Astrocyte (in vitro differentiated cells and primary cell): Measurements from ENCODE around the gene COL9A3. TPM values are rescaled to one million over a fixed set of nuclear protein-coding genes. Genes with fewer than 3 reads are reported as not detected.

ENCODE experiments used
- DNase-seq: peaks from one replicate; pipeline ENCODE4 v3.0.0-alpha.2; 2010; ENCODE audit warnings: low read depth
- FAIRE-seq: peaks from 2 replicates; lab custom pipeline; 2011; peaks lifted over from hg19 to GRCh38; lab: Jason Lieb, UNC
- H2AFZ ChIP-seq: 2 replicates; pipeline ENCODE4 v1.6.0; 2012; ENCODE audit warnings: low read depth, low read length, inconsistent platforms
- H3K27ac ChIP-seq: 2 replicates; pipeline ENCODE4 v1.5.1; 2011; ENCODE audit warnings: low read depth, low read length, inconsistent platforms
- H3K27me3 ChIP-seq: 2 replicates; pipeline ENCODE4 v1.6.0; 2011; ENCODE audit warnings: low read length, inconsistent platforms; ENCODE audit not compliant: insufficient read depth
- H3K36me3 ChIP-seq: 2 replicates; pipeline ENCODE4 v1.5.1; 2011; ENCODE audit warnings: low read length, inconsistent platforms; ENCODE audit not compliant: insufficient read depth
- H3K4me1 ChIP-seq: 2 replicates; pipeline ENCODE4 v1.5.1; 2011; ENCODE audit warnings: low read length, inconsistent platforms; ENCODE audit not compliant: insufficient read depth
- H3K4me2 ChIP-seq: 2 replicates; pipeline ENCODE4 v1.6.0; 2012; ENCODE audit warnings: low read length, inconsistent platforms
- H3K4me3 ChIP-seq: 2 replicates; pipeline ENCODE4 v1.5.1; 2011; ENCODE audit warnings: low read depth, mild to moderate bottlenecking, low read length, inconsistent platforms; ENCODE audit not compliant: insufficient read depth
- H3K79me2 ChIP-seq: 2 replicates; pipeline ENCODE4 v1.6.0; 2012; ENCODE audit warnings: mild to moderate bottlenecking, low read length, inconsistent platforms; ENCODE audit not compliant: insufficient read depth
- H3K9ac ChIP-seq: 2 replicates; pipeline ENCODE4 v1.6.0; 2012; ENCODE audit warnings: mild to moderate bottlenecking, low read length, inconsistent platforms
- H3K9me3 ChIP-seq: 2 replicates; pipeline ENCODE4 v1.5.1; 2012; ENCODE audit warnings: low read depth, mild to moderate bottlenecking, low read length, inconsistent platforms; ENCODE audit not compliant: insufficient read depth
- H4K20me1 ChIP-seq: 2 replicates; pipeline ENCODE4 v1.6.0; 2012; ENCODE audit warnings: low read length, inconsistent platforms; ENCODE audit not compliant: insufficient read depth
- H3K27ac Mint-ChIP-seq: one replicate; pipeline ENCODE4 v1.8.0; 2021; ENCODE audit warnings: mild to moderate bottlenecking, mixed read lengths; ENCODE audit not compliant: unreplicated experiment
- H3K27me3 Mint-ChIP-seq: one replicate; pipeline ENCODE4 v1.8.0; 2021; ENCODE audit warnings: low read depth, mixed read lengths; ENCODE audit not compliant: unreplicated experiment
- H3K36me3 Mint-ChIP-seq: one replicate; pipeline ENCODE4 v1.8.0; 2021; ENCODE audit warnings: low read depth, mixed read lengths; ENCODE audit not compliant: unreplicated experiment
- H3K4me1 Mint-ChIP-seq: one replicate; pipeline ENCODE4 v1.8.0; 2021; ENCODE audit warnings: low read depth, mixed read lengths; ENCODE audit not compliant: unreplicated experiment
- H3K4me3 Mint-ChIP-seq: one replicate; pipeline ENCODE4 v1.8.0; 2021; ENCODE audit warnings: mild to moderate bottlenecking, moderate library complexity, mixed read lengths; ENCODE audit not compliant: unreplicated experiment
- H3K9me3 Mint-ChIP-seq: one replicate; pipeline ENCODE4 v1.8.0; 2021; ENCODE audit warnings: mild to moderate bottlenecking, mixed read lengths; ENCODE audit not compliant: unreplicated experiment
- CTCF ChIP-seq: IDR thresholded peaks from 2 replicates; pipeline ENCODE4 v1.5.1; 2011; ENCODE audit warnings: low read depth, mild to moderate bottlenecking, inconsistent platforms, low read length, moderate library complexity; ENCODE audit not compliant: insufficient read depth
- EZH2 ChIP-seq: IDR thresholded peaks from 2 replicates; pipeline ENCODE4 v1.6.1; 2012; ENCODE audit warnings: mild to moderate bottlenecking, low read length, inconsistent platforms; ENCODE audit not compliant: insufficient read depth
- total RNA-seq: library from RNA; stranded (reverse); gene quantifications from 2 replicates; pipeline ENCODE4 v1.2.1, GENCODE V29; 2021

COL9A3 gene
- total RNA-seq, 1 donor from 2014 or later, result 43.0 TPM

GRCh38 chr20:62860391-62860923 is 43.6 kb downstream of the COL9A3 start:
- Mint-ChIP-seq H3K9me3 (no peaks in the 10 kb centered on the region), H3K4me3 (peak overlapping the region; percentile 85), H3K27me3 (no peaks in the 10 kb centered on the region), H3K4me1 (peaks cover 18% of the 10 kb centered on the region), H3K27ac (peak overlapping the region; percentile 15), H3K36me3 (peaks cover 10% of the 10 kb centered on the region)
- Histone ChIP-seq H2AFZ (peak overlapping the region; percentile 7), H3K4me1 (peaks cover 10% of the 10 kb centered on the region), H3K9me3 (no peaks in the 10 kb centered on the region), H3K27me3 (no peaks in the 10 kb centered on the region), H3K4me3 (peak overlapping the region; percentile 50), H3K79me2 (peaks cover 20% of the 10 kb centered on the region), H3K27ac (no peak overlapping the region), H3K9ac (peak overlapping the region; percentile 52), H3K36me3 (no peaks in the 10 kb centered on the region), H3K4me2 (peak overlapping the region; percentile 85), H4K20me1 (peaks cover 35% of the 10 kb centered on the region)
- no peak for FAIRE-seq
- TF ChIP-seq CTCF, result no peak
- no peak for TF ChIP-seq EZH2
- peak; percentile 30 for DNase-seq

GRCh38 chr20:62860924-62861691 is 44.3 kb downstream of the COL9A3 start:
- no peak for DNase-seq
- Mint-ChIP-seq H3K36me3 (peaks cover 10% of the 10 kb centered on the region), H3K27me3 (peaks cover 2% of the 10 kb centered on the region), H3K4me1 (peaks cover 18% of the 10 kb centered on the region), H3K9me3 (no peaks in the 10 kb centered on the region), H3K4me3 (no peak overlapping the region), H3K27ac (no peak overlapping the region)
- H3K4me2 ChIP-seq, result peak overlapping the region; percentile 85
- no peaks in the 10 kb centered on the region for H3K36me3 ChIP-seq
- peak overlapping the region; percentile 84 for H2AFZ ChIP-seq
- peak overlapping the region; percentile 52 for H3K9ac ChIP-seq
- peak overlapping the region; percentile 50 for H3K4me3 ChIP-seq
- H3K4me1 ChIP-seq, result peaks cover 10% of the 10 kb centered on the region
- peaks cover 20% of the 10 kb centered on the region for H3K79me2 ChIP-seq
- peaks cover 35% of the 10 kb centered on the region for H4K20me1 ChIP-seq
- no peaks in the 10 kb centered on the region for H3K9me3 ChIP-seq
- no peaks in the 10 kb centered on the region for H3K27me3 ChIP-seq
- no peak overlapping the region for H3K27ac ChIP-seq
- TF ChIP-seq EZH2, result no peak
- no peak for TF ChIP-seq CTCF
- FAIRE-seq, result no peak
